HEK293 (cell line): ENCODE measurements around the gene MGAT4B.

Experiments used
- CTCF ChIA-PET: fragments of 350-600 bp; formaldehyde crosslinking; extraction: SDS; loops from one replicate; lab custom pipeline; 2021; ENCODE audit warnings: antibody characterized with exemption; lab: Yijun Ruan, JAX
- POLR2A ChIA-PET: fragments of 300-600 bp; formaldehyde crosslinking; extraction: SDS; loops from one replicate; lab custom pipeline; 2020; ENCODE audit warnings: antibody characterized with exemption, inconsistent platforms; lab: Yijun Ruan, JAX
- H3K27ac ChIP-seq: fragments of 200-500 bp; sonication (Bioruptor generic); 2 replicates; pipeline ENCODE4 v1.5.1; 2014; ENCODE audit warnings: low read depth, low read length, control low read depth, inconsistent platforms; ENCODE audit errors: extremely low read depth
- H3K36me3 ChIP-seq, 2 experiments: fragments of 200-500 bp in 1 of 2; sonication (Bioruptor generic) in 1 of 2; 1 replicate in 1 of 2; 2 replicates in 1 of 2; pipeline ENCODE4 v1.5.1; 2014 to 2017; ENCODE audit warnings: inconsistent platforms in 2 of 2, low read length in 2 of 2; ENCODE audit not compliant: control insufficient read depth in 2 of 2, insufficient read depth in 1 of 2
- H3K4me1 ChIP-seq: fragments of 200-500 bp; sonication (Bioruptor generic); 2 replicates; pipeline ENCODE4 v1.5.1; 2014; ENCODE audit warnings: mild to moderate bottlenecking, low read length, inconsistent platforms; ENCODE audit not compliant: control insufficient read depth, insufficient read depth
- H3K4me3 ChIP-seq: 2 replicates; pipeline ENCODE4 v1.5.1; 2011; ENCODE audit warnings: low read depth, mild to moderate bottlenecking, control low read depth, low read length, moderate library complexity
- H3K9me3 ChIP-seq: fragments of 200-500 bp; sonication (Bioruptor generic); 2 replicates; pipeline ENCODE4 v1.5.1; 2014; ENCODE audit warnings: low read depth, low read length, inconsistent platforms; ENCODE audit not compliant: control insufficient read depth, insufficient read depth
- HOXC10 ChIP-seq: sonication (generic); formaldehyde crosslinking; IDR thresholded peaks from 2 replicates; pipeline ENCODE4 v1.8.1; 2023; ENCODE audit warnings: mild to moderate bottlenecking, missing genetic modification reagents
- KLF7 ChIP-seq: fragments of 450-650 bp; formaldehyde crosslinking; IDR thresholded peaks from 2 replicates; pipeline ENCODE4 v1.5.1; 2016; ENCODE audit warnings: missing biosample characterization, missing genetic modification characterization, borderline replicate concordance
- MZF1 ChIP-seq: fragments of 450-650 bp; formaldehyde crosslinking; IDR thresholded peaks from 2 replicates; pipeline ENCODE4 v1.5.1; 2017; ENCODE audit warnings: missing biosample characterization, missing genetic modification characterization, borderline replicate concordance
- PBX3 ChIP-seq: sonication (generic); formaldehyde crosslinking; IDR thresholded peaks from 2 replicates; pipeline ENCODE4 v1.8.1; 2022; ENCODE audit warnings: mild to moderate bottlenecking, moderate library complexity, missing genetic modification reagents
- YY2 ChIP-seq: fragments of 450-650 bp; formaldehyde crosslinking; IDR thresholded peaks from 2 replicates; pipeline ENCODE4 v1.5.1; 2016; ENCODE audit warnings: missing biosample characterization, missing genetic modification characterization
- ZBTB17 ChIP-seq: fragments of 450-650 bp; formaldehyde crosslinking; IDR thresholded peaks from 2 replicates; pipeline ENCODE4 v1.5.1; 2016; ENCODE audit warnings: missing biosample characterization, missing genetic modification characterization
- ZBTB20 ChIP-seq: fragments of 450-650 bp; formaldehyde crosslinking; IDR thresholded peaks from 2 replicates; pipeline ENCODE4 v1.5.1; 2016; ENCODE audit warnings: missing biosample characterization, missing genetic modification characterization
- ZNF404 ChIP-seq: fragments of 450-650 bp; formaldehyde crosslinking; IDR thresholded peaks from 2 replicates; pipeline ENCODE4 v1.5.1; 2017; ENCODE audit warnings: missing biosample characterization, missing genetic modification characterization
- ZNF473 ChIP-seq: fragments of 450-650 bp; formaldehyde crosslinking; IDR thresholded peaks from 2 replicates; pipeline ENCODE4 v1.5.1; 2017; ENCODE audit warnings: missing biosample characterization, missing genetic modification characterization
- ZNF510 ChIP-seq: fragments of 450-650 bp; formaldehyde crosslinking; IDR thresholded peaks from 2 replicates; pipeline ENCODE4 v1.5.1; 2018; ENCODE audit warnings: mild to moderate bottlenecking, missing genetic modification characterization, missing biosample characterization; ENCODE audit not compliant: insufficient replicate concordance
- ZNF529 ChIP-seq: fragments of 450-650 bp; formaldehyde crosslinking; IDR thresholded peaks from 2 replicates; pipeline ENCODE4 v1.5.1; 2017; ENCODE audit warnings: missing genetic modification characterization, missing biosample characterization; ENCODE audit not compliant: insufficient replicate concordance
- ZNF555 ChIP-seq: fragments of 450-650 bp; formaldehyde crosslinking; conservative IDR thresholded peaks from 2 replicates; pipeline ENCODE4 v1.5.1; 2017; ENCODE audit warnings: missing biosample characterization, mild to moderate bottlenecking, missing genetic modification characterization, inconsistent platforms
- ZNF561 ChIP-seq: fragments of 450-650 bp; IDR thresholded peaks from 2 replicates; pipeline ENCODE4 v1.5.1; 2018; ENCODE audit warnings: missing biosample characterization, missing genetic modification characterization, borderline replicate concordance
- ZNF580 ChIP-seq: fragments of 450-650 bp; formaldehyde crosslinking; IDR thresholded peaks from 2 replicates; pipeline ENCODE4 v1.5.1; 2016; ENCODE audit warnings: missing biosample characterization, missing genetic modification characterization
- ZNF654 ChIP-seq: fragments of 450-650 bp; formaldehyde crosslinking; IDR thresholded peaks from 2 replicates; pipeline ENCODE4 v1.5.1; 2016; ENCODE audit warnings: low read depth, missing biosample characterization, missing genetic modification characterization
- ZNF658 ChIP-seq: fragments of 450-650 bp; formaldehyde crosslinking; IDR thresholded peaks from 2 replicates; pipeline ENCODE4; 2016; ENCODE audit warnings: missing biosample characterization, missing genetic modification characterization
- ZNF792 ChIP-seq: fragments of 450-650 bp; formaldehyde crosslinking; IDR thresholded peaks from 2 replicates; pipeline ENCODE4 v1.5.1; 2016; ENCODE audit warnings: missing biosample characterization, missing genetic modification characterization
- ZSCAN16 ChIP-seq: fragments of 450-650 bp; formaldehyde crosslinking; IDR thresholded peaks from 2 replicates; pipeline ENCODE4 v1.5.1; 2016; ENCODE audit warnings: missing biosample characterization, missing genetic modification characterization
- ZSCAN23 ChIP-seq: fragments of 450-650 bp; formaldehyde crosslinking; IDR thresholded peaks from 2 replicates; pipeline ENCODE4 v1.5.1; 2016; ENCODE audit warnings: missing biosample characterization, missing genetic modification characterization
- TF ChIP-seq, protein P1 (sequence below): fragments of 450-650 bp; formaldehyde crosslinking; conservative IDR thresholded peaks from 2 replicates; pipeline ENCODE4 v1.5.1; 2016; ENCODE audit warnings: low read depth, missing biosample characterization, missing genetic modification characterization
- TF ChIP-seq, protein P2 (sequence below): fragments of 450-650 bp; formaldehyde crosslinking; IDR thresholded peaks from 2 replicates; pipeline ENCODE4 v1.5.1; 2016; ENCODE audit warnings: missing biosample characterization, missing genetic modification characterization, low read depth

Gene MGAT4B

DNA sequence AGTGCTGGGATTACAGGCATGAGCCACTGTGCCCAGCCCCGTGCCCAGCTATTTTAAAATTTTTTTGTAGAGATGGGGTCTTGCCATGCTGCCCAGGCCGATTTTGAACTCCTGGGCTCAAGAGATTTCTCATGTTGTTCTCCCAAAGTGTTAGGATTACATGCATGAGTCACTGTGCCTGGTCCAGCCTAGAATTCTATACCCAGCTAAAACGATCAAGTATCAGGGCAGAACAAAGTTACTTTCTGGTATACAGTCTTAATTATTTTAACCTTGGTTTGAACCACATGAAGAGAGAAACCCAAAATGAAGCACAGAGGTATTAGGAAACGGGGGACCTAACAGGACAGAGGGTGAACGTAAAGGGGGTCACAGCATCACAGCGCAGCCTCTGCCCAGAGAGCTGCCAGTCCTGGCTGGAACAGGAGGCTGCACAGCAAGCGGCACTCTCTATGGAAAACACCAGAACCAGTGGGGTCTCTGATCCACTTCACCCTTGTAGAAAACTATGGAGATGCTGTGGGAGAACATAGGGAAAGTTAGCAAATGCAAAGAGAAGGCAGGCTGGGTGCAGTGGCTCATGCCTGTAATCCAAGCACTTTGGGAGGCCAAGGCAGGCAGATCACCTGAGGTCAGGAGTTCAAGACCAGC lies 24.3 kb upstream of the MGAT4B start:
- TF ChIP-seq, protein P1, sequence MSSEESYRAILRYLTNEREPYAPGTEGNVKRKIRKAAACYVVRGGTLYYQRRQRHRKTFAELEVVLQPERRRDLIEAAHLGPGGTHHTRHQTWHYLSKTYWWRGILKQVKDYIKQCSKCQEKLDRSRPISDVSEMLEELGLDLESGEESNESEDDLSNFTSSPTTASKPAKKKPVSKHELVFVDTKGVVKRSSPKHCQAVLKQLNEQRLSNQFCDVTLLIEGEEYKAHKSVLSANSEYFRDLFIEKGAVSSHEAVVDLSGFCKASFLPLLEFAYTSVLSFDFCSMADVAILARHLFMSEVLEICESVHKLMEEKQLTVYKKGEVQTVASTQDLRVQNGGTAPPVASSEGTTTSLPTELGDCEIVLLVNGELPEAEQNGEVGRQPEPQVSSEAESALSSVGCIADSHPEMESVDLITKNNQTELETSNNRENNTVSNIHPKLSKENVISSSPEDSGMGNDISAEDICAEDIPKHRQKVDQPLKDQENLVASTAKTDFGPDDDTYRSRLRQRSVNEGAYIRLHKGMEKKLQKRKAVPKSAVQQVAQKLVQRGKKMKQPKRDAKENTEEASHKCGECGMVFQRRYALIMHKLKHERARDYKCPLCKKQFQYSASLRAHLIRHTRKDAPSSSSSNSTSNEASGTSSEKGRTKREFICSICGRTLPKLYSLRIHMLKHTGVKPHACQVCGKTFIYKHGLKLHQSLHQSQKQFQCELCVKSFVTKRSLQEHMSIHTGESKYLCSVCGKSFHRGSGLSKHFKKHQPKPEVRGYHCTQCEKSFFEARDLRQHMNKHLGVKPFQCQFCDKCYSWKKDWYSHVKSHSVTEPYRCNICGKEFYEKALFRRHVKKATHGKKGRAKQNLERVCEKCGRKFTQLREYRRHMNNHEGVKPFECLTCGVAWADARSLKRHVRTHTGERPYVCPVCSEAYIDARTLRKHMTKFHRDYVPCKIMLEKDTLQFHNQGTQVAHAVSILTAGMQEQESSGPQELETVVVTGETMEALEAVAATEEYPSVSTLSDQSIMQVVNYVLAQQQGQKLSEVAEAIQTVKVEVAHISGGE (tag by site-specific recombination), result no peak
- TF ChIP-seq ZNF555 (tag by site-specific recombination), result no peak
- H3K36me3 ChIP-seq, result peaks cover 43 to 89% of the 10 kb centered on the region in 2 experiments
- ChIA-PET POLR2A (interaction anchor here (1.1 to 1.3 kb wide), 2 partner anchors 9 kb away, joined by 4 to 8 read pairs; no protein-coding TSS in a partner anchor), CTCF (no interaction called here)
- H3K4me3 ChIP-seq, result no peak overlapping the region
- no peaks in the 10 kb centered on the region for H3K9me3 ChIP-seq
- no peak overlapping the region for H3K27ac ChIP-seq
- no peaks in the 10 kb centered on the region for H3K4me1 ChIP-seq

GRCh38 chr5:179829732-179830435 lies 23.2 kb upstream of the MGAT4B start:
- Histone ChIP-seq H3K4me3 (no peak overlapping the region), H3K9me3 (no peaks in the 10 kb centered on the region), H3K4me1 (no peaks in the 10 kb centered on the region), H3K36me3 (peaks cover 43 to 93% of the 10 kb centered on the region in 2 experiments), H3K27ac (no peak overlapping the region)
- ChIA-PET CTCF (no interaction called here), POLR2A (interaction anchor here (1.3 kb wide), 1 partner anchor 10 kb away, joined by 4 read pairs; no protein-coding TSS in a partner anchor)
- TF ChIP-seq ZNF561 (tag by site-specific recombination) (no peak), HOXC10 (CRISPR knock-in tag) (no peak), ZNF473 (tag by site-specific recombination) (no peak), ZNF510 (tag by site-specific recombination) (no peak), KLF7 (tag by site-specific recombination) (no peak), ZNF580 (no peak), ZNF404 (no peak), ZNF529 (tag by site-specific recombination) (no peak), PBX3 (CRISPR knock-in tag) (no peak), ZNF658 (tag by site-specific recombination) (no peak), ZNF792 (no peak)

GRCh38 chr5:179828756-179829421 lies 22.2 kb upstream of the MGAT4B start:
- Histone ChIP-seq H3K27ac (no peak overlapping the region), H3K9me3 (no peaks in the 10 kb centered on the region), H3K4me3 (no peak overlapping the region), H3K4me1 (no peaks in the 10 kb centered on the region), H3K36me3 (peaks cover 43 to 100% of the 10 kb centered on the region in 2 experiments)
- POLR2A ChIA-PET, result interaction anchor here (0.7 kb wide), 1 partner anchor 16 kb away, joined by 3 read pairs; no protein-coding TSS in a partner anchor
- CTCF ChIA-PET, result no interaction called here
- TF ChIP-seq ZSCAN23 (tag by site-specific recombination) (no peak), ZBTB20 (tag by site-specific recombination) (no peak), ZBTB17 (tag by site-specific recombination) (no peak), YY2 (tag by site-specific recombination) (no peak), ZNF654 (tag by site-specific recombination) (no peak), ZSCAN16 (tag by site-specific recombination) (no peak), MZF1 (no peak)
- TF ChIP-seq, protein P2, sequence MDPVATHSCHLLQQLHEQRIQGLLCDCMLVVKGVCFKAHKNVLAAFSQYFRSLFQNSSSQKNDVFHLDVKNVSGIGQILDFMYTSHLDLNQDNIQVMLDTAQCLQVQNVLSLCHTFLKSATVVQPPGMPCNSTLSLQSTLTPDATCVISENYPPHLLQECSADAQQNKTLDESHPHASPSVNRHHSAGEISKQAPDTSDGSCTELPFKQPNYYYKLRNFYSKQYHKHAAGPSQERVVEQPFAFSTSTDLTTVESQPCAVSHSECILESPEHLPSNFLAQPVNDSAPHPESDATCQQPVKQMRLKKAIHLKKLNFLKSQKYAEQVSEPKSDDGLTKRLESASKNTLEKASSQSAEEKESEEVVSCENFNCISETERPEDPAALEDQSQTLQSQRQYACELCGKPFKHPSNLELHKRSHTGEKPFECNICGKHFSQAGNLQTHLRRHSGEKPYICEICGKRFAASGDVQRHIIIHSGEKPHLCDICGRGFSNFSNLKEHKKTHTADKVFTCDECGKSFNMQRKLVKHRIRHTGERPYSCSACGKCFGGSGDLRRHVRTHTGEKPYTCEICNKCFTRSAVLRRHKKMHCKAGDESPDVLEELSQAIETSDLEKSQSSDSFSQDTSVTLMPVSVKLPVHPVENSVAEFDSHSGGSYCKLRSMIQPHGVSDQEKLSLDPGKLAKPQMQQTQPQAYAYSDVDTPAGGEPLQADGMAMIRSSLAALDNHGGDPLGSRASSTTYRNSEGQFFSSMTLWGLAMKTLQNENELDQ (tag by site-specific recombination), result no peak
